Large intestine (tissue), 3 donors: ENCODE data around the gene GIPC1. TPM values are rescaled to one million over a fixed set of nuclear protein-coding genes. Genes with fewer than 3 reads are reported as not detected.

ENCODE experiments used
- DNase-seq, 2 donors: peaks; one replicate each; pipeline versions ENCODE4 v3.0.0 to v3.0.0-alpha.2; 2013
- H3K27ac ChIP-seq: one replicate; pipeline ENCODE4 v1.5.1; 2013; ENCODE audit warnings: low read length
- H3K27me3 ChIP-seq: 2 replicates; pipeline ENCODE4 v1.6.1; 2013; ENCODE audit warnings: low read length; ENCODE audit not compliant: control insufficient read depth, insufficient read depth
- H3K36me3 ChIP-seq: 2 replicates; pipeline ENCODE4 v1.6.1; 2013; ENCODE audit warnings: low read length; ENCODE audit not compliant: control insufficient read depth, insufficient read depth
- H3K4me1 ChIP-seq: one replicate; pipeline ENCODE4 v1.6.1; 2013; ENCODE audit warnings: low read length; ENCODE audit not compliant: control insufficient read depth, insufficient read depth
- H3K4me3 ChIP-seq: one replicate; pipeline ENCODE4 v1.5.1; 2013; ENCODE audit warnings: low read length
- H3K9me3 ChIP-seq: one replicate; pipeline ENCODE4 v1.6.1; 2013; ENCODE audit warnings: mild to moderate bottlenecking, low read depth, low read length, moderate library complexity; ENCODE audit not compliant: control insufficient read depth
- WGBS: methylation state at CpG from one replicate; pipeline ENCODE4 v1.1.5; 2013; ENCODE audit warnings: low lambda C conversion rate; ENCODE audit not compliant: insufficient coverage; 5-methylcytosine and 5-hydroxymethylcytosine counted together
- polyA plus RNA-seq: library from polyadenylated mRNA; unstranded; fragments of 120-200 nt; gene quantifications from one replicate; pipeline ENCODE4 v1.2.1, GENCODE V29; 2013

GIPC1 gene
- polyA plus RNA-seq, 1 donor = 43.7 TPM

DNA sequence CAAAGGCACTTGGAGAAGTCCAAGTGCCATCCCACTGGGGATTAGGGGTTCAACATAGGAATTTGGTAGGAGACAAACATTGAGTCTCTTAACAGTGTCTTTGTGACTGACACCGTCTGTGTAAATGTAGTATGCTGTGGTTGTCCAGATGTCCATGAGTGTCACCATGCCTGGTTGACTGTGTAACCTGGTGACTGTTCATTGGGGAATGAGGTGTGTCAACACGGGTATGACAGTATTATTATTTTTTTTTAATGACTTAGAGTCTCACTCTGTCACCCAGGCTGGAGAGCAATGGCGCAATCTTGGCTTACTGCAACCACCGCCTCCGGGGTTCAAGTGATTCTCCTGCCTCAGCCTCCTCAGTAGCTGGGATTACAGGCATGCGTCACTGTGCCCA, 46.6 kb downstream of the GIPC1 start:
- no peak for DNase-seq
- Histone ChIP-seq H3K36me3 (peaks cover 66% of the 10 kb centered on the region), H3K4me3 (no peak overlapping the region), H3K27me3 (no peaks in the 10 kb centered on the region), H3K9me3 (peaks cover 6% of the 10 kb centered on the region), H3K27ac (no peak overlapping the region), H3K4me1 (no peaks in the 10 kb centered on the region)
- no CpG with 5 or more reads among the region's 6 CpGs for WGBS

DNA sequence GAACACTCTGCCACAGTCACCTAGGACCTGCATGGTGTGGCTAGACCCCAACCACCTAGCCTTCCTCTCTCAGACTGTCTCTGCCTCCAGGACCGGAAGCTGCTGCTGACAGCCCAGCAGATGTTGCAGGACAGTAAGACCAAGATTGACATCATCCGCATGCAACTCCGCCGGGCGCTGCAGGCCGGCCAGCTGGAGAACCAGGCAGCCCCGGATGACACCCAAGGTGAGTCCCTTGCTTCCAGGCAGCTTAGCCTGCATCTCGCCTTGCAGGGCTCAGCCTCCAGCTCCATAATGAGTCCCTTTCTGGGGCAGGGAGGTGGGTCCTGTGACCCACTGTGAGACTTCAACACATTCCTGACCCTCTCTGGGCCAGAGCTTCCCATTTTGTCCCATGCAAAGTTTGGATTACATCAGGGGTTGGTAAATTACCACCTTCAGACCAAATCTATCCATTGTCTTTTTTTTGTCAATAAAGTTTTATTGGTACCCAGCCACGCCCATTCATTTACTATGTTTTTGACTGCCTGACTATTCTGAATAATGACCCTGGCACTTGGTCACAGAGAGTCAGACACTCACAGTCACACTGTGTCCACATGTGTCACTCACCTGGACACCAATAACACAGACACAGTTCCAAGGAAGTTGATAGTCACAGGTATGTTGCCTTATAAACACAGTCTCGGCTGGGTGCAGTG, 49.4 kb downstream of the GIPC1 start:
- no peak overlapping the region for H3K27ac ChIP-seq
- peaks cover 6% of the 10 kb centered on the region for H3K9me3 ChIP-seq
- WGBS = 100% methylated on average over 1 of the region's 10 CpGs
- H3K4me1 ChIP-seq = no peaks in the 10 kb centered on the region
- H3K36me3 ChIP-seq = peaks cover 79% of the 10 kb centered on the region
- no peak for DNase-seq
- no peaks in the 10 kb centered on the region for H3K27me3 ChIP-seq
- H3K4me3 ChIP-seq = no peak overlapping the region

DNA sequence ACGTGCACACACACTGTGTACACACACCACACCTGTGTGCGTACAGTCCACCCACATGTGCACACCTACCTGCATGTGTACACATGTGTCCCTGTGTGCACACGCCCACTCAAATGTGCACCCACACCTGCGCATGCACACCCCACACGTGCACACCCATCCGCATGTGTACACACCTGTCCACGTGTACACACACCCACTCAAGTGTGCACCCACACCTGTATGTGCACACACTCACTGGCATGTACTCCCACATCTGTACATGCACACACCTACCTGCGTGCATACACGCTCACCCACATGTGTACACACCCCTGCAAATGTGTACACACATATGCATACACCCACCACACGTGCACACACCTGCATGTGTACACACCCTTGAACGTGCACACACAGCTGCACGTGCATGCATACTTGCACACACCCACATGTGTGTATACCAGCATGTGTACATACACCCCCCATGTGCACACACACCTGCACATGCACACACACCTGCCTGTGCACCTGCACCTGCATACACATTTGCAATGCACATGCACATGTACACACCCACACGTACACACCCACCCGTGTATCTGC, 52.2 kb downstream of the GIPC1 start:
- Histone ChIP-seq H3K4me1 (peaks cover 11% of the 10 kb centered on the region), H3K9me3 (peaks cover 2% of the 10 kb centered on the region), H3K4me3 (no peak overlapping the region), H3K27me3 (no peaks in the 10 kb centered on the region), H3K27ac (no peak overlapping the region), H3K36me3 (peaks cover 56% of the 10 kb centered on the region)
- no CpG with 5 or more reads among the region's 14 CpGs for WGBS
- DNase-seq = no peak

- DNase-seq = no peak
- Histone ChIP-seq H3K9me3 (peaks cover 2% of the 10 kb centered on the region), H3K36me3 (peaks cover 49% of the 10 kb centered on the region), H3K27ac (no peak overlapping the region), H3K4me3 (no peak overlapping the region), H3K4me1 (peaks cover 11% of the 10 kb centered on the region), H3K27me3 (no peaks in the 10 kb centered on the region)
- WGBS = no CpG with 5 or more reads among the region's 16 CpGs
Measured at GRCh38 chr19:14442891-14443631, 52.9 kb downstream of the GIPC1 start.

DNA sequence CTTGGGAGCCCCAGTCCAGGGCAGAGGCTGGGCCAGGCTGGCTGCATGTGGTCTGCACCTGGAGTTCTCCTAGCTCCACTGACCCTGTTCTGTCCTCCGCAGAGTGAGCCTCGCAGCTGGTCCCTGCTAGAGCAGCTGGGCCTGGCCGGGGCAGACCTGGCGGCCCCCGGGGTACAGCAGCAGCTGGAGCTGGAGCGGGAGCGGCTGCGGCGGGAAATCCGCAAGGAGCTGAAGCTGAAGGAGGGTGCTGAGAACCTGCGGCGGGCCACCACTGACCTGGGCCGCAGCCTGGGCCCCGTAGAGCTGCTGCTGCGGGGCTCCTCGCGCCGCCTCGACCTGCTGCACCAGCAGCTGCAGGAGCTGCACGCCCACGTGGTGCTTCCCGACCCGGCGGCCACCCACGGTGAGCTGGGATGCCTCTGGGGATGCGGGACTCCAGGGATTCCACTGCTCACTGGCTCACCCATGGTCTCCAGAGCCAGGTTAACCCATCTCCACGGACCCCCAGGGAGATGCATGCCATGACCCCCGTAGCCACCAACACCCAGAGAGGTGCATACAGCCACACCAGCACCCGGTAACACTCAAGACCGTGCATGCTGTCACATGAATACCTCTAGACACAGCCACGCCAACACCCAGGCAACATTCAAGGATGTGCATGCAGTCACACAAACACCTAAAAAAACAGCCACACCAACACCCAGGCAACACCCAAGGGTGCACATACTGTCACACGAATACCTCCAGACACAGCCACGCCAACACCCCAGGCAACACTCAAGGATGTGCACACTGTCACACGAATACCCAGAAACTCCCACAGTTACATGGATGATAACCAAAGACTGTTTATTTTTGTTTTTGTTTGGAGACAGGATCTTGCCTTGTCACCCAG, 54.6 kb downstream of the GIPC1 start:
- no CpG with 5 or more reads among the region's 34 CpGs for WGBS

DNA sequence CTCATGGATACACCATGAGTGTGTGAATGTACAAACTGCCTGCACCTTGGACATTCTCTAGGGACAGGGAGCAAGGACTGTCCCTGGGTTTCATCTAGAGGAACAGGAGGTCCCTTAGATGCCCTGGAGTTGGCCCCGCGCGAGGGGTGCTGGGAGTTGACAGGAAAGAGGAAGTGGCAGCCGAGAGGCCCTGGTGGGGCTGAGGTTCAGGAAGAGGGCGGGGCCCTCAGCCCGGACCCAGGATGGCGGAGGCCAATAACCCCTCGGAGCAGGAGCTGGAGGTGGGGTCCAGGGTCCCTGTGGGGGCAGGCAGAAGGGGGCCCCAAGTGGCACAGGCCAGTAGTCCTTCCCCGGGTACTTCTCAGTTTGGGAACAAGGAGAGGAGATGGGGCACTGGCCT, 55.9 kb downstream of the GIPC1 start:
- peak; percentile 66 to 87 for DNase-seq
- Histone ChIP-seq H3K9me3 (no peaks in the 10 kb centered on the region), H3K4me1 (peaks cover 14% of the 10 kb centered on the region), H3K4me3 (peak overlapping the region; percentile 25), H3K36me3 (peaks cover 31% of the 10 kb centered on the region), H3K27me3 (no peaks in the 10 kb centered on the region), H3K27ac (peak overlapping the region; percentile 17)
- WGBS = no CpG with 5 or more reads among the region's 9 CpGs

More for the DNA sequence above, 54.6 kb downstream of the GIPC1 start:
- no peak overlapping the region for H3K27ac ChIP-seq
- peaks cover 11% of the 10 kb centered on the region for H3K4me1 ChIP-seq
- H3K27me3 ChIP-seq = no peaks in the 10 kb centered on the region
- no peak for DNase-seq
- H3K36me3 ChIP-seq = peaks cover 37% of the 10 kb centered on the region
- no peak overlapping the region for H3K4me3 ChIP-seq
- H3K9me3 ChIP-seq = peaks cover under 1% of the 10 kb centered on the region

DNA sequence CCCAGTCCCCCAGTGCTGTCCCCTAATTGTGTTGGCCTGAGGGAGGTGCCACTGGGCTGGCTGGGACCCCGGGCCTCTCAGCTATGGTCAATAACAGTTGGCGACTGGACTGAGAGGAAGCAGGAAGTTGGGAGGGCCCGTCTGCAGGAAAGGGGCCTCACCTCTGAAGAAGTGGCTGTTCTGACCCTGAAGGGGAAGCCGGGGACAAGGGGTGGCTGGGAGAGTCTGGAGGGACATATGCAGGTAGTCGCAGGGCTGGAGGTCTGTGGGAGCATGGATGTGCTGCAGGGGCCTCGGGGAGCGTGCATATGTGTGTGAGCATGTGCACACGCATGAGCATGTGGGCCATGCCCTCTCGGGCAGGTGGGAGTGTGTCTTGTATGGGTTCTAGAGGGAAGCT, 56.9 kb downstream of the GIPC1 start:
- peaks cover 21% of the 10 kb centered on the region for H3K36me3 ChIP-seq
- H3K9me3 ChIP-seq = no peaks in the 10 kb centered on the region
- H3K27ac ChIP-seq = no peak overlapping the region
- H3K4me3 ChIP-seq = no peak overlapping the region
- WGBS = no CpG with 5 or more reads among the region's 9 CpGs
- DNase-seq = no peak
- no peaks in the 10 kb centered on the region for H3K27me3 ChIP-seq
- peaks cover 24% of the 10 kb centered on the region for H3K4me1 ChIP-seq

DNA sequence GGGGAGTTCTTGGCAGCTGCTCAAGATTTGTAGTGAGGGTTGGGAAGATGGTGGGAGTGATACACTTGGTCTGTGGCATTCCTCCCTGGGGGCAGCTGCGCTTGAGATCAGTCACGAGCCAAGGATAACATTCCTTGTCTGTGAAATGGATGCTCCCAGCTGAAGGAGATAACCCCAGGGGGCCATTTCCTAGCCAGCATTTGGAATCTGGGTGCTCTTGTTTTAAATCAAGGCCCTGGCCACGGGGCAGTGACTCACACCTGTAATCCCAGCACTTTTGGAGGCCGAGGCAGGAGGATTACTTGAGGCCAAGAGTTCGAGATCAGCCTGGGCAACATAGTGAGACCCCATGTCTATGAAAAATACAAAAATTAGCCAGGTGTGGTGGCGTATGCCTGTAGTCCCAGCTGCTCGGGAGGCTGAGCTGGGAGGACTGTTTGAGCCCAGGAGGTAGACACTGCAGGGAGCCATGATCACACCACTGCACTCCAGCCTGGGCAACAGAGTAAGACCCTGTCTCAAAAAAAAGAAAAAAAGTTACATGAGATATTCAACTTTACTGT, 58.3 kb downstream of the GIPC1 start:
- WGBS = no CpG with 5 or more reads among the region's 7 CpGs
- H3K27me3 ChIP-seq = no peaks in the 10 kb centered on the region
- H3K27ac ChIP-seq = no peak overlapping the region
- H3K4me3 ChIP-seq = no peak overlapping the region
- H3K36me3 ChIP-seq = peaks cover 7% of the 10 kb centered on the region
- DNase-seq = no peak
- H3K4me1 ChIP-seq = peaks cover 28% of the 10 kb centered on the region
- H3K9me3 ChIP-seq = no peaks in the 10 kb centered on the region

DNA sequence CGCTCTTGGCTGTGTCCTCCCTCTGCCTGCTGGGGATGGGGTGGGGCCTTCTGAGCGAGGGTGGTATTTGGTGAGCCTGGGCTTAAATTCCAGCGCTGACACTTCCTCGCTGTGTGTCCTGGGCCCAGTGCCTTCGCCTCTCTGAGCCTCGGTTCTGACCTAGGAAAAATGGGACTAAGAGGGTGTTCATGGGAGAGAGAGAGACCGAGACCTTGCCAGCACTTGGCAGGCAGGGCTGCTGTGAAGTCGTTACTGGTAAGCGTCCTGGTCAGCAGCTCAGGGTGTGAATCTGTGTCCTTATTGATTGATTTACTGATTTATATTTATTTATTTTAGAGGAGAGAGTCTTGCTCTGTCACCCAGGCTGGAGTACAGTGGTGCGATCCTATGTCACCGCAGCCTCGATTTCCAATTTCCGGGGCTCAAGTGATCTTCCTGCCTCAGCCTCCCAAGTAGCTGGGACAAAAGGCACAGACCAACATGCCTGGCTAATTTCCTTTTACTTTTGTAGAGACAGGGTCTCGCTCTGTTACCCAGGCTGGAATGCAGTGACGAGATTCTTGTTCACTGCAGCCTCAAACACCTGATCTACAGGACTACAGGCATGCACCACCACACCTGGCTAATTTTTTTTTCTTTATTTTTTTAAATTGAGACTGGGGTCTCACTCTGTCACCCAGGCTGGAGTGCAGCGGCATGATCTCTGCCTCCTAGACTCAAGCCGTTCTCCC, 60.4 kb downstream of the GIPC1 start:
- no peak overlapping the region for H3K27ac ChIP-seq
- peaks cover 7% of the 10 kb centered on the region for H3K27me3 ChIP-seq
- peaks cover 29% of the 10 kb centered on the region for H3K4me1 ChIP-seq
- no peaks in the 10 kb centered on the region for H3K36me3 ChIP-seq
- DNase-seq = no peak
- H3K4me3 ChIP-seq = no peak overlapping the region
- 100% methylated on average over 2 of the region's 17 CpGs for WGBS
- no peaks in the 10 kb centered on the region for H3K9me3 ChIP-seq
